Measurements from ENCODE around the gene CFAP61. TPM values are rescaled to one million over a fixed set of nuclear protein-coding genes. Genes with fewer than 3 reads are reported as not detected.

Gene CFAP61
- total RNA-seq, 1 donor: not detected

GRCh38 chr20:20359628-20360027 is 307.3 kb downstream of the CFAP61 start:
- DNase-seq (ENCODE audit: low read depth in 2 of 3, low spot score in 2 of 3): no peak

GRCh38 chr20:20360464-20360863 is 308.1 kb downstream of the CFAP61 start:
- DNase-seq (ENCODE audit: low read depth in 2 of 3, low spot score in 2 of 3): peak in 2 of 3 donors; percentile 70 to 82

GRCh38 chr20:20362774-20363433 is 310.6 kb downstream of the CFAP61 start:
- peak in 1 of 3 donors; percentile 57 for DNase-seq (ENCODE audit: low read depth in 2 of 3, low spot score in 2 of 3)

- DNase-seq (ENCODE audit: low read depth in 2 of 3, low spot score in 2 of 3): no peak
These were observed 311.1 kb downstream of the CFAP61 start for GRCh38 chr20:20363434-20363798.

- no peak for DNase-seq (ENCODE audit: low read depth in 2 of 3, low spot score in 2 of 3)
These were observed 311.7 kb downstream of the CFAP61 start for GRCh38 chr20:20363799-20364592.

- DNase-seq (ENCODE audit: low read depth in 2 of 3, low spot score in 2 of 3): no peak
These were observed 312.5 kb downstream of the CFAP61 start for GRCh38 chr20:20364593-20365479.

- DNase-seq (ENCODE audit: low read depth in 2 of 3, low spot score in 2 of 3): no peak
These were observed 313.3 kb downstream of the CFAP61 start for GRCh38 chr20:20365480-20366161.

- DNase-seq (ENCODE audit: low read depth in 2 of 3, low spot score in 2 of 3): no peak
These were observed 314.2 kb downstream of the CFAP61 start for GRCh38 chr20:20366551-20366875.

- no peak for DNase-seq (ENCODE audit: low read depth in 2 of 3, low spot score in 2 of 3)
These were observed 314.7 kb downstream of the CFAP61 start for GRCh38 chr20:20366876-20367574.

- DNase-seq (ENCODE audit: low read depth in 2 of 3, low spot score in 2 of 3): no peak
These were observed 315.5 kb downstream of the CFAP61 start, which contains the start of gene INSM1 for GRCh38 chr20:20367575-20368417. INSM1 (plus strand) TSS chr20:20368104; CDS start chr20:20368268, 164 bp downstream.

- DNase-seq (ENCODE audit: low read depth in 2 of 3, low spot score in 2 of 3): no peak
These were observed 316.3 kb downstream of the CFAP61 start for GRCh38 chr20:20368418-20369249.

GRCh38 chr20:20369250-20370093 is 317.1 kb downstream of the CFAP61 start:
- DNase-seq (ENCODE audit: low read depth in 2 of 3, low spot score in 2 of 3): no peak

GRCh38 chr20:20370094-20370575 is 317.8 kb downstream of the CFAP61 start:
- DNase-seq (ENCODE audit: low read depth in 2 of 3, low spot score in 2 of 3): no peak

- no peak for DNase-seq (ENCODE audit: low read depth in 2 of 3, low spot score in 2 of 3)
These were observed 318.8 kb downstream of the CFAP61 start for GRCh38 chr20:20371083-20371482.

GRCh38 chr20:20371681-20372080 is 319.3 kb downstream of the CFAP61 start:
- no peak for DNase-seq (ENCODE audit: low read depth in 2 of 3, low spot score in 2 of 3)

- no peak for DNase-seq (ENCODE audit: low read depth in 2 of 3, low spot score in 2 of 3)
These were observed 320.8 kb downstream of the CFAP61 start for GRCh38 chr20:20373091-20373571.

- DNase-seq (ENCODE audit: low read depth in 2 of 3, low spot score in 2 of 3): no peak
These were observed 323.5 kb downstream of the CFAP61 start for GRCh38 chr20:20375862-20376261.

Data from hematopoietic multipotent progenitor cell (in vitro differentiated cells).